Activated naive CD8-positive, alpha-beta T cell (primary cell): ENCODE measurements around the gene TNRC18.
"Not testable (repeated sequence)": the region's sequence is repeated elsewhere in the genome, so short reads cannot be mapped to it uniquely, and the experiment has no call there.

Experiments used
- H3K27ac Mint-ChIP-seq: one replicate; pipeline ENCODE4 v1.8.0; 2021; ENCODE audit warnings: mixed read lengths
- H3K27me3 Mint-ChIP-seq: one replicate; pipeline ENCODE4 v1.8.0; 2021; ENCODE audit warnings: mixed read lengths
- H3K36me3 Mint-ChIP-seq: one replicate; pipeline ENCODE4 v1.8.0; 2021; ENCODE audit warnings: mixed read lengths
- H3K4me1 Mint-ChIP-seq: one replicate; pipeline ENCODE4 v1.8.0; 2021; ENCODE audit warnings: low read depth, mixed read lengths
- H3K4me3 Mint-ChIP-seq: one replicate; pipeline ENCODE4 v1.8.0; 2021; ENCODE audit warnings: mild to moderate bottlenecking, mixed read lengths
- H3K9me3 Mint-ChIP-seq: one replicate; pipeline ENCODE4 v1.8.0; 2021; ENCODE audit warnings: low read depth, mixed read lengths

The TNRC18 gene

DNA sequence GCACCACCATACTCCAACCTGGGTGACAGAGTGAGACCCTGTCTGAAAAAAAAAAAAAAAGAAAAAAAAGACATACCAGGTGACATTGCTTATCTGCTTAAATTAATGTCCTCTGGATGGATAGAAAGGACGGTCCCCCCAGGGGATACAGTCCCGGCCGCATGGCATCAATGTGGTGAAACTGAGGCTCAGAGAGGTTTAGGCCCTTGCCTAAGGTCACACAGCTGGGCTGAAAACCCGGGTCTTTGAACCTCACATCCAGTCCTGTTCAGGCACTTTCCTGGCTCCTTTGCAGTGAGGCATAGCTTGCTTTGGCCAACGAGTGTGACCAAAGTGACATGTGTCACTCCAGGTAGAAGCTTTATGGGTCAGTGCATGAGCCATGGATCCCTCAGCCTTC, 136.3 kb downstream of the TNRC18 start:
- not testable (repeated sequence) for H3K27me3 Mint-ChIP-seq, H3K9me3 Mint-ChIP-seq, H3K4me3 Mint-ChIP-seq, H3K4me1 Mint-ChIP-seq, H3K27ac Mint-ChIP-seq, H3K36me3 Mint-ChIP-seq

DNA sequence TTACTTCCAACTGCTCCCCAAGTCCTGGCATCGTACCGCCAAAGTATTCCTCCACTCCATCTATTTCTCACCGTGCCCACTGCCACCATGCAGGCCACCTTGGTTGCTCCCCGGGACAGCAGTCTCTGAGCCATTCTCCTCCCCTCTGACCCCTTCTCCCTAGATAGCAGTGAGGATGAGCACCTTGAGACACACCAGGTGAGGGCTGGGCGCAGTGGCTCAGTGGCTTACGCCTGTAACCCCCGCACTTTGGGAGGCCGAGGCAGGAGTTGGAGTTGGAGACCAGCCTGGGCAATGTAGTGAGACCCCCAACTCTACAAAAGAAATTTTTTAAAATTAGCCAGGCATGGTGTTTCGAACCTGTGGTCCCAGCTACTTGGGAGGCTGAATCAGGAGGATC, 136.7 kb downstream of the TNRC18 start:
- Mint-ChIP-seq H3K4me1 (no peaks in the 10 kb centered on the region), H3K4me3 (no peak overlapping the region), H3K27ac (no peak overlapping the region), H3K36me3 (no peaks in the 10 kb centered on the region), H3K9me3 (no peaks in the 10 kb centered on the region), H3K27me3 (peaks cover 3% of the 10 kb centered on the region)

DNA sequence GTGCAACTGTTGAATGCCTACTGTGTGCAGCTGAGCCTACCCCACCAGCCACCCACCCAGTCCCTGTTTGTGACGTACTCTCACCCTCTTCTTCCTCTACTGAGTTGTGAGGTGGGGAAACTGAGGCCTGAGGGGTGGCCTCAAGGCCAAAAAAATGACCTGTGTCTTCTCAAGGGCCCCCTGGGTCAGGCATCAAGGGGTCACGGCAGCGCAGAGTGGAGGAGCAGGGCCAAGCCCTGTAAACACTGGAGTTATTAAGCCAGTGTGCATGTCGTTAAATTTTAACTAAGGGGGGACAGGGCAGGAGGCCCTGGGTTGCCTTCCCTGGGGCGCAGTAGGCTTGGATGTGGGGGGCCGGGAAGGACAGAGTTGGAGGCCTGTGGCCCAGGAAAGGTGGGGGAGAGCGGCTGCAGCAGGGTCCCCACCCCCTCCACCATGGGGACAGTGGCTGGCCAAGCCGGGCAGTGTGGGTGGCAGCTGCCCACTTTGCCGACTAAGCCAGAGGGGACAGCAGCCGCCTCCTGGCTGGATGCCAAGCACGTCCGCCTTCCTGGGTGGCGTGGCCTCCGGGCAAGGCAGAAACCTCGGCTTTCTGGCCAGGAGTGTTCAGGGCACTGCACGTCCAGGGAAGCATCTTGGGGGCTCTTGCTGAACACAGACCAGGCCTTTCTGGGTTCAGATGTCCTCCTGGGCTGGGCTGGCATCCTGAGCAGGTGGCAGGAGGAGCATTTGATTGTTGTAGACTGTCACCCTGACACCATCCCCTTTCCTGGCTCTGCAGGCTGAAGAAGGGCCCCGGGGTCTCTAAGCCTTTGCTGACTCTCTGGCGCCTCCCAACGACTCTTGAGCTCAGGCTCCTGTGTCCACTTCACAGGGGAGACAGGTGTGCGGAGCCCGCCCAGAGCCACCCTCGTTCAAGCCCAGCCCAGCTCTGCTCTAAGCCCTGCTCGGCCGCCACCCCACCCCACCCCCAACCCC, 139.0 kb downstream of the TNRC18 start:
- H3K4me1 Mint-ChIP-seq, result no peaks in the 10 kb centered on the region
- H3K27ac Mint-ChIP-seq, result no peak overlapping the region
- no peaks in the 10 kb centered on the region for H3K36me3 Mint-ChIP-seq
- no peaks in the 10 kb centered on the region for H3K9me3 Mint-ChIP-seq
- H3K27me3 Mint-ChIP-seq, result peaks cover 3% of the 10 kb centered on the region
- peak overlapping the region; percentile 76 for H3K4me3 Mint-ChIP-seq

DNA sequence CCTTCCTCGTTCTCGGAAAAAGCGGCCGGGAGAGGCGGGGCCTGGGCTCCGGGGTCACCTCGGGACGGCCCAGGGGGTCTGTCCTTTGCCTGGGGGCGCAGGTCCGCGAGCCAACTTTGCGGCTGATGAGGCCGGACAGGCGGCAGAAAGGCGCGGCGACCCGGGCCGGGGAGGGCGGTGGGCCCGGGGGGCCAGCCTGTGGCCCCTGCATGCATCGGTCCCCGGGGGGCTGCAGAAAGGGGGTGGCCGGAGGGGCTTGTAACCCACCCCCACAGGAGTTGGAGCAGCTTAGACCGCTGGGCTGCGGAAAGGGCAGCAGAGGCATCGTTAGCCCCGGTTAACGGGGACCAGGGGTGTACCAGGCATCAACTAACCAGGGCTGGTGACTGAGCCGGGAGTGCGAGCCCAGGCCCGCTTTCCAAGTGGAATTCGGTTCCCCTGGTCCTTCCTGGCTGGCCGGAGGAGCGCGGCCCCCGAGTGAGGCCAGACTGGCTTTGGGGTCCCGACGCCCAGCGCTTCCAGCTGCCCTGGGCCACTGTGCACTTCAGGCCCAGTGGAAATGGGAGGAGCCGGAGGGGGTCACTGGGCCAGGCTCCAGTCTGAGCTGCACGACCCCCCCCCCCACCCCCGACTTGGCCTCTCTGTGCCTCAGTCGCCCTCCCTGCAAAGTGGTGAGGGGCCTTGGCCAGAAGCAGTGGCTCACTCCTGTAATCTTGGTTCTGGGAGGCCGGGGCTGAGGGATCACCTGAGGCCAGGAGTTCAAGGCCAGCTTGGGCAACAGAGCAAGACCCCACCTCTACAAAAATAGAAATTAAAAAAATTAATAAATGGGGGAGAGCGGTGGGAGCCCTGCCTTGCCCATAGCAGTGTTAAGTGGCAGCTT, 140.0 kb downstream of the TNRC18 start:
- no peaks in the 10 kb centered on the region for H3K36me3 Mint-ChIP-seq
- H3K27me3 Mint-ChIP-seq, result peaks cover 3% of the 10 kb centered on the region
- H3K4me1 Mint-ChIP-seq, result no peaks in the 10 kb centered on the region
- H3K27ac Mint-ChIP-seq, result no peak overlapping the region
- H3K9me3 Mint-ChIP-seq, result no peaks in the 10 kb centered on the region
- no peak overlapping the region for H3K4me3 Mint-ChIP-seq

DNA sequence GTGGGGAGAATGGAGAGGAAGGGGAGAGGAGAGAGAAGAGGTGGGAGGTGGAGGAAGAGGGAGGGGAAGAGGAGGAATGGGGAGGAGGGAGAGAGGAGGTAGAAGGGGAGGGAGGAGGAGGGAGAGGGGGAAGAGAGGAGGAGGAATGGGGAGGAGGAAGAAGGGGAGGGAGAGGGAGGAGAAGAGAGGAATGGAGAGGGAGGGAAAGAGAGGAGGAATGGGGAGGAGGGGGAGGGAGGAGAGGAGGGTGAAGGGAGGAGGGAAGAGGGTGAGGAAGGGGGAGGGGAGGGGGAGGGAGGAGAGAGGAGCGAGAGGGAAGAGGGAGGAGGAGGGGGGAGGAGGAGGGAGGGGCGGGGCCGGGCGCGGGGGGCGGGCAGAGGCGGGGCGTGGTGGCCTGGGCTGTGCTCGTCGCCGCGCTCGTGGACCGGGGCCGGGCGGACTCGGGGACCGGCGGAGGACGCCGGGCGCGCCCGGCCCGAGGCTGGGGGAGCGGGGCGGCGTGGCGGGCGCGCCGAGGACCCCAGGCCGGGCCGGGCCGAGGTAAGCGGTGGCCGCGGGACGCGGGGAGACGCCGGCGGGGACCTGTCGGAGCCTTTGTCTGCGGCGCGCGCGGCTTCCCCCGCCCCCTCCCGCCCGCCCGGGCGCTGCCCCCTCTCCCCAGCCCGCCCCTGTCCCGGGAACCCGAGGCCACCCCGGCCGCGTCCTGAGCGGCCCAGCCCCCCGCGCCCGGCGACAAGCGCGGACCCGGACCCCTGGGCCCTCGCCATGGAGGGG, 140.9 kb downstream of the TNRC18 start, which contains the start of gene SLC29A4:
TSS of gene SLC29A4 (plus strand) at position 401 of the 774 bp plus-strand sequence. CDS start 4,874 bp downstream, outside the sequence.
- Mint-ChIP-seq H3K4me1 (no peaks in the 10 kb centered on the region), H3K36me3 (no peaks in the 10 kb centered on the region), H3K27ac (no peak within 1 kb of the TSS), H3K27me3 (peaks cover 3% of the 10 kb centered on the region), H3K4me3 (no peak within 1 kb of the TSS), H3K9me3 (no peaks in the 10 kb centered on the region)

DNA sequence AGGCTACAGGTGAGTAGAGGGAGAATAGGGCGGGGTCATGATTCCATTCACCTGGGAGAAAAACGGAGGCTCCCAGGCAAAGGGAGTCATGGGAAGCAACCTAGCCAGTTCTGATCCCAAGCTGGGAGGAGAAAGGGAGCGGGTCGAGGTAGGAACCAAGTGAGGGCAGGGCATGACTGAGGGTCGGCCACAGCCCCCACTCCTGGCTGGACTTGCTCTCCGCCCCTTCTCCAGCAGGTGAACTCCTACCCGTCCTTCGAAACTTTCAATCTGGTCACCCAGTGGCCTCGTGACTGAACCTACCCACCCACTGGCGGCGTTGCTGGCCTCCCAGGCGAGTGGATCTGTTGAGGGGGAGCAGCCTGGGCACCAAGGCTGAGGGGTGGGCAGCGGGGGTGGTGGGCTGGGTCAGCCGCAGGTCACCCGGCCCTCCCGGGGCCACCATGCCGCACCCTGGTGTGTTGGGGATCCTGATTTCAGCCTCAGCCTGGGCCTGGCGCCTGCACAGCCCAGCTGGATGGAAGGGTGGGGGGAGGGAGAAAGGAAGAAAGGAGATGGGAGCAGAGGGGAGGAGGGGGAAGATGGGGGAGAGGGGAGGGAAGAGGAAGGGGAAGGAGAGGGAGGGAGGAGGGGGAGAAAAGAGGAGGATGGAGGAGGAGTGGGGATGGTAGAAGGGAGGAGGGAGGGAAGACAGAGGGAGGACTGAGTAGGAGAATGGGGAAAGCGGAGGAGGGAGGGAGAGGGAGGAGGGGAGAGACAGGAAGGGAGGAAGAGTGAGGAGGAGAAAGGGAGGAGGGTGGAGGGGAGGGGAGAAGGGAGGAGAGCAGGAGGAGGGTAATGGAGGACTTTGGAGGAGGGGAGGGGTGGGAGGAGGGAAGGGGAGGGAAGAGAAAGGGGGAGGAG, 141.8 kb downstream of the TNRC18 start:
- H3K27ac Mint-ChIP-seq, H3K4me1 Mint-ChIP-seq, H3K27me3 Mint-ChIP-seq, H3K36me3 Mint-ChIP-seq, H3K9me3 Mint-ChIP-seq: not testable (repeated sequence)
- peak overlapping the region; percentile 56 for H3K4me3 Mint-ChIP-seq

DNA sequence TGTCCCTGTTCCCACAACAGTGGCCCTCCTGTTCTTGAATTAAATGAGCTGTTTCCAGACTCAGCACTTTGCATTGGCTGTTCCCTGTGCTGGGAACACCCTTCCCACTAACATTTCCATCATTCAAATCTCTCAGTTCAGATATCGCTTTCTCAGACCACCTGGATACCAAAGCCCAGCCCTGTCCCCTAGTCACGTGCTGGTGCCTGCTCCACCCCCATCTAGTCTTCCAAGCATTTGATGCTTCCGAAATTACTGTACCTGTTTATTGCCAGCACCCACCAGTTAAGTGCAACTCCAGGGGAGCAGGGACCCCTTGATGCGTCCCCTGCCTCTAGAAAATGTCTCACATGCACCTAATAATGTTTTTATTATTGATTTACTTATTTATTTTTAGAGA, 143.9 kb downstream of the TNRC18 start:
- Mint-ChIP-seq H3K4me3 (no peak overlapping the region), H3K9me3 (no peaks in the 10 kb centered on the region), H3K4me1 (no peaks in the 10 kb centered on the region), H3K36me3 (no peaks in the 10 kb centered on the region), H3K27ac (no peak overlapping the region), H3K27me3 (peaks cover 3% of the 10 kb centered on the region)

DNA sequence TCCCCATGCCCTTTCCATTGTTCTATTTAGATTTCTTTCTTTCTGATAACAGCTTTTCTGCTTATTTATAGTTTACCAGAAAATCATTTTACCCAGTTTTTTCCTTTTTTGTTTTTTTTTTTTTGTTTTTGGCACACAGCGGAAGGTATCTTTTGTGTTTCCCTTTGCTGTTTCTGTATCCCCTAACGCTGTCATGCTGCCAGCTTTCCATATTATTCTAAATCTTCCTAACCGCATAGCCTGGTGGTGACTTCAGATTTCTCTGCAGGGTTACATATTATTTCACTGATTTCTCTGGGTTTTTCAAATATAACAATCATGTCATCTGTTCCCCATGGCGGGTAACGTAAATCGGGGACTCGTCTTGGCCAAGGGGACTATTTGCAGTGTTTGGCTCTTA, 144.9 kb downstream of the TNRC18 start:
- H3K9me3 Mint-ChIP-seq, result no peaks in the 10 kb centered on the region
- H3K27me3 Mint-ChIP-seq, result no peaks in the 10 kb centered on the region

DNA sequence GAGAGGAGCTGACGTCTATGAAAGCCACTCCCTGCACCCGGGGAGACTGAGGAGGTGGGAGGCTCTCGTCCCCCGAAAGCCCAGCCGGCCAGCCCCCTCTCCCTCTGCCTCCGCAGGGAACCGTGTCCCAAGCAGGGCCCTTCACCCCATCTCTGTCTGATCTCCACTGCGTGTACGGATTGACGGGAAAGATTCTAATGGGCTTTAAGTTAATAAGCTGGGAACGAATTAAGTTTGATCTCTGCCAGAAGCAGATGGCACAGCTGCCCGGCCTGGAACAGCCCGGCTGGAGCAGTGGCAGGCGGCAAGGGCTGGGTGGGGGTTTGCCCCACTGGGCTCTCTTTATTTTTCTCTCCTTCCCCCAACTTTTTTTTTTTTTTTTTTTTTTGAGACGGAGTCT, 147.0 kb downstream of the TNRC18 start:
- no peaks in the 10 kb centered on the region for H3K4me1 Mint-ChIP-seq
- no peaks in the 10 kb centered on the region for H3K36me3 Mint-ChIP-seq
- H3K27ac Mint-ChIP-seq, result no peak overlapping the region
- no peak overlapping the region for H3K4me3 Mint-ChIP-seq
- H3K9me3 Mint-ChIP-seq, result no peaks in the 10 kb centered on the region
- H3K27me3 Mint-ChIP-seq, result no peaks in the 10 kb centered on the region

More for the DNA sequence above, 144.9 kb downstream of the TNRC18 start:
- Mint-ChIP-seq H3K4me3 (no peak overlapping the region), H3K27ac (no peak overlapping the region), H3K36me3 (no peaks in the 10 kb centered on the region), H3K4me1 (no peaks in the 10 kb centered on the region)

DNA sequence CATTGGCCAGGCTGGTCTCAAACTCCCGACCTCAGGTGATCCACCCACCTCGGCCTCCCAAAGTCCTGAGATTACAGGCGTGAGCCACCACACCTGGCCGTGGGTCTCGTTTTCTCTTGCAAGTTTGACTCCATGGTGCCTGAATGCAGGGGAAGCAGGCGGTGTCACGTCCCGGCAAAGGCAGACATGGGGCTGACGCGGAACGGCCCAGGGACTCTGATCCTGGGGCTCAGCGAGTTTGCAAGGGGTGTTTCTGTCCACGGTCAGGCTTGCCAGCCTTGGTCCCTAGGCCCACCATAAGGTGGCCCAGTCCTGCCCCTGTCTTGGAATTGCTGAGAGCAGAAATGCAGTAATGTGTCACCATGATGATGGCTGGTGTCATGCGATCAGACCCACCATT, 147.5 kb downstream of the TNRC18 start:
- not testable (repeated sequence) for H3K27me3 Mint-ChIP-seq, H3K4me3 Mint-ChIP-seq, H3K36me3 Mint-ChIP-seq, H3K4me1 Mint-ChIP-seq, H3K9me3 Mint-ChIP-seq, H3K27ac Mint-ChIP-seq

DNA sequence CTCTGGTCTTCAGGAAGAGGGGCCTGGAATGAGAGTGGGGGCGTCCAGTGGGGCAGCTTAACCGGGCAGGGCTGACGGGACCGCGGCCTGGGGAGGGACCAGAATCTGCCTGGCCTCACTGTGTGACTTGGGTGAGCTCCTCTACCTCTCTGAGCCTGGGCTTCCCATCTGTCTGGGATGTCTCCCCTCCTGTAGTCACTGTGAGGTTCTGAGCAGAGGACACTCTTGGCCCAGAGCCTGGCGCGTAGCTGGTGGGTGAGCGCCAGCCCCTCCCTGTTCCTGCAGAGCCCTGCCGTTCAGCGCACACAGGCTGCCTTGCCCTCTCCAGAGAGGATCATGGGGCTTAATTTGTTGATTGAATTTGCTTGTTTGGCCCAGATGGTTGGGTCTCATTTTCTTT, 148.1 kb downstream of the TNRC18 start:
- H3K9me3 Mint-ChIP-seq, H3K36me3 Mint-ChIP-seq, H3K4me3 Mint-ChIP-seq, H3K4me1 Mint-ChIP-seq, H3K27me3 Mint-ChIP-seq, H3K27ac Mint-ChIP-seq: not testable (repeated sequence)

DNA sequence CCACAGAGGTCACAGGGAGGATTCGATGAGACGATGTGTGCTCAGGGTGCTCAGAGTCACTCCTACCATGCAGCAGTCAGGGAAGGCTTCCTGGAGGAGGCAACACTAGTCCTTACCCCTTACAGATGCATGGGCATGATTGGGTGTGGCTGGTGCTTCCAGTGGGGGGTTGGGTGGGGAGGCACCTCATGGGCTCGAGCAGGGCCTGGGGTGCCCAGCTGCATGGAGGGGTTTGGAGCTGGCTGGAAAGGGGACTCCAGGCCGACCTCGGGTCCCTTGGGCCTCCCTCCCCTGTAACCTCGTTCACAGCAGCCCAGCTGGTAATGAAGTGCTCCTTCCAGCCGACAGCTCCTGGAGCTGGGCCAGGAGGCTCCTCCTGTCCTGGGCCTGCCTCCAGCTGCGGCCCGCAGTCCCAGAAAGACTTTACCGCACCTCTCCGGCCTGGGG, 148.6 kb downstream of the TNRC18 start:
- H3K4me3 Mint-ChIP-seq, H3K9me3 Mint-ChIP-seq: not testable (repeated sequence)

DNA sequence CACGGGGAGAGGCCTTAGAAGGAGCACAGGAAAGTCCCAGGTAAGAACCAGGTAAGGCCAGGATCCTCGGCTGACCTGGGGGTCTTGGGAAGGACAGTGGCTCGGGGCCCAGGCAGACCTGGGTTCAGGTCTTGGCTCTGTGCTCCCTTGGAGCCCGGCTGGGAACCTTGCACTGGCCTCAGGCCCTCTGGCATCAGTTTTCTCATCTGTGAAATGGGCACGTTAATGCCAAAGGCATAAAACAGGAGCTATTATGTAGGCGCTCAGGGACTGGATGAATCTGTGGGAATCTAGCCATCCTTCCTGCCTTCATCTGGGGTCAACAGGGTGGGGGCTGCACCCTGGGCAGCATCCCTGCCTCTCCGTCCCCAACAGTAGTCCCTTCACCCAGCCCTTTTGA, 149.2 kb downstream of the TNRC18 start:
- Mint-ChIP-seq H3K4me3 (no peak overlapping the region), H3K36me3 (no peaks in the 10 kb centered on the region), H3K27me3 (no peaks in the 10 kb centered on the region), H3K27ac (no peak overlapping the region), H3K4me1 (no peaks in the 10 kb centered on the region), H3K9me3 (no peaks in the 10 kb centered on the region)

More for the DNA sequence above, 148.6 kb downstream of the TNRC18 start:
- not testable (repeated sequence) for H3K27me3 Mint-ChIP-seq, H3K36me3 Mint-ChIP-seq, H3K27ac Mint-ChIP-seq, H3K4me1 Mint-ChIP-seq

DNA sequence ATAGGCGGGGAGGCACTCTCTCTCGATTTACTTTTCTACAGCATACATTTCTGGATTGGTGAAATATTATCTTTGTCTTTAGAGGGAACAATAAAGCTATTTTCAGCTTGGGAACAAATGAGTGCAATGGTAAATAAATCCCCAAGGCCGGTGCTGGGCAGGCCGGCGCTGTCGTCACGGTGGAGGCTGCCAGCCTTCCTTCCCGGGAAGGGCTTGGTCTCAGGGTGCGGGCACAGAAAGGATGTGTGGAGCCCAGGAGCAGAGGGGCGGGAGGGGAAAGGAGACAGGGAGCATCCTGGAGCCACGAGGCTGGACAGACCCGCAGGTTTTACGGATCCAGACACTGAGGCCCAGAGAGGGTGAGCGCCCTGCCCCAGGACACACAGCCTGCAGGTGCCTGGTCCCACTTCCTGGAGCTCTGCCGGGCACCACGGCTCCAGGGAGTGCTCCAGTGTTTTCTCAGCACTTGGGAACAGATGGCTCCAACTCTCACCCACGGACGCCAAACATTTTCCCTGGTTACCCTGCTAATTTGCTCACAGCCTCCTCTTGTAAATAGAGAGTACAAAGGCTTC, 149.7 kb downstream of the TNRC18 start:
- H3K36me3 Mint-ChIP-seq, H3K4me1 Mint-ChIP-seq, H3K4me3 Mint-ChIP-seq, H3K27me3 Mint-ChIP-seq, H3K27ac Mint-ChIP-seq, H3K9me3 Mint-ChIP-seq: not testable (repeated sequence)
